RWPE1 (cell line): Measurements from ENCODE around the gene HPD.
A peak's percentile ranks its signal among the peaks of the same experiment; 100 is the strongest.

ENCODE experiments used
- CTCF ChIA-PET: fragments of 350-600 bp; sonication (Branson Sonifier 250); formaldehyde crosslinking; extraction: SDS; loops from one replicate; lab custom pipeline; 2021; lab: Yijun Ruan, JAX
- POLR2A ChIA-PET: fragments of 400-600 bp; formaldehyde crosslinking; extraction: SDS; loops from one replicate; lab custom pipeline; 2020; ENCODE audit warnings: antibody characterized with exemption; ENCODE audit not compliant: low non-redundant PET; lab: Yijun Ruan, JAX
- DNase-seq: peaks from one replicate; pipeline ENCODE4 v3.0.0; 2012; ENCODE audit warnings: low spot score
- H3K27ac ChIP-seq: fragments of 450-650 bp; 2 replicates; pipeline ENCODE4 v1.5.1; 2017
- CTCF ChIP-seq: fragments of 450-650 bp; conservative IDR thresholded peaks from 2 replicates; pipeline ENCODE4 v1.5.1; 2017; ENCODE audit warnings: low read depth, mild to moderate bottlenecking

Gene HPD

GRCh38 chr12:121839106-121839992, 19.3 kb downstream of the HPD start:
- ChIA-PET CTCF (interaction anchor here (0.7 to 0.9 kb wide), 5 partner anchors 28 to 1117 kb away, joined by 3 to 7 read pairs (median 4); no protein-coding TSS in a partner anchor), POLR2A (interaction anchor here (0.6 kb wide), 1 partner anchor 144 kb away, joined by 8 read pairs; no protein-coding TSS in a partner anchor)
- DNase-seq = peak; percentile 99
- peak; percentile 26; the same call in 1 of the 2 replicates for TF ChIP-seq CTCF
- H3K27ac ChIP-seq = peak overlapping the region; percentile 77

DNA sequence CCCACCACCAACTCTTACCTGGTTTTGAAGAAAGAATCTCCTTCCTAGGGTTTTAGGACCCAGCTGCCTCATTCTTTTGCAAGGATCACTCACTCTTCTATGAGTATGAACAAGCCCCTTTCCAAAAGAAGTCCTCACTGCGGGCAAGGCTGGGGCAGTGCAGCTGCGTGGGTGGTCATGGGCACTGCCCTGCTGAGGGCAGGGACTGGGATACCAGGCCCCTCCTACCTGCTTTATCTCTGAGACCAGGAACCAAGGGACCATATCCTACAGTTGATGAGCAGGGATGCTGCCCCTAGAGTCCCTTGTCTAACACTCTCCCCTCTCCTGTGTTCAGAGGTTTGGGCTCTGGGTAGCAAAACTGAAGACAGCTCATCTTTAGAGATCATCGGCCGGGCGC, 20.5 kb downstream of the HPD start:
- no peak for DNase-seq
- 0 out of 2 replicates have a peak overlapping the region, but pooled peaks have one; percentile 12 for H3K27ac ChIP-seq
- TF ChIP-seq CTCF = no peak
- POLR2A ChIA-PET = no interaction called here
- CTCF ChIA-PET = interaction anchor here (0.6 to 1.3 kb wide), 4 partner anchors 32 to 293 kb away, joined by 3 to 7 read pairs (median 4); no protein-coding TSS in a partner anchor

- ChIA-PET POLR2A (no interaction called here), CTCF (interaction anchor here (0.7 to 1.3 kb wide), 3 partner anchors 32 to 268 kb away, joined by 3 to 6 read pairs (median 3); no protein-coding TSS in a partner anchor)
- no peak for TF ChIP-seq CTCF
- H3K27ac ChIP-seq = no peak overlapping the region
- no peak for DNase-seq
Observed at GRCh38 chr12:121837680-121838079, 21.0 kb downstream of the HPD start.

DNA sequence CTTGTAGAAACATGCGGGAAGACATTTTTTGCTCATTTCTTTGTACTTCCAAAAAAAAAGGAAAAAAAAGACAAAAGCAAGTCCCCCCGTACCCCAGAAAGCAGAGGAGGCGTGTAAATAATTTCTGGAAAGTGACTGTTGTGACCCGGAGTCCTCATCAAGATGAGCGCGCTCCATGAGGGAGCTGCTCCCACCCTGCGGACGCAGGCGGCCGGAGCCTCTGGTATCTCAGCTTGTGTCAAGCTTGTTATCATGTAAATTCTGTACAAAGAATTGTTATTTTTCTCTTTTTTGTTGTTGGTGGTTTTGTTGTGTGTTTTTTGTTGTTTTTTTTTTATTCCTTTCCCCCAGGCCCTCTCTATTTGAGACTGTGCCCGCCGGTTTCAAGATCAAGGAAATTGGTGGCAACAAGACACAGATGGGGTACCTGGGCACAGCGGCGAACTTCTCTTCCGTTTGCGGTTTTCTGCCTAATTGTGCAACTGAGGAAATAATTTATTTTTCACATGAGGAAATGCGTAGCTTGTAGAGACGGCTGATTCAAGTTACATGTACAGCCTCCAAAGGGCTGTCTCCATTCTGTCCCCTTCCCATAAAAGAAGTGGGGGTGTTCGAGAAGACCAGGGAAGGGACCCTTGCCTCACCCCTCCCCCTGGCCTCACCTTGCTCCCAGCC, 27.0 kb downstream of the HPD start:
- no peak for TF ChIP-seq CTCF
- no peak overlapping the region for H3K27ac ChIP-seq
- ChIA-PET POLR2A (no interaction called here), CTCF (no interaction called here)
- DNase-seq = no peak

DNA sequence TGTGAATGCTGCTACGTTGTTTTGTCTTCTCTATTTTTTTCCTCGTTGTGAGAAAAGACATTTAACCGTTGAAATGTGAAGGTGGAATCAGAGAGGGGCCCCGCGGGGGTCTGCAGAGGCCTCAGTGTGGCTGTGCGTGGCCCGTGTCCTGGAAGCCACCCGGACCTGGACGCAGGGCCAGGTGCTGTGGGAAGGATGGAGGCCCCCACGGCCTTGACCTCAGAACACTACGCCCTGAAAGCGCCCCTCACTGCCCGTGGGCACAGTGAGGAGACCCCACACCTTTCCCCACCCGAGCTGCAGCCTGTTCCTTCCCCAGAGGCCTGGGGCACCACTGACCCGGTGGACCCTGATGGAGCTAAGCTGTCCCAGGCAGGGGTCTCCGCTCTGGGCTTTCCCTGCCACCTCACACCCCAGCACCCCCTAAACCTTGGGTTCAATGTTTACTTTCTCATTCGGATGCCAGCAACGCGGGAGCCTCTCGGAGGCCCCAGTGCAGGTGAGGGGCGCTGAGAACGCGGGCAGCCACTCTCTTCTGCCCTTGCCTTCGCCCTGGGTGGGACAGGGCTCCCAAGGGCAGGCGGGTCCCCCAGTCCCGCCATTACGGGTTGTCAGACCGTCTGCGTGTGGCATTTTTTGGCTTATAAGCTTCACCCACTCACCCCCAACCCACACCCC, 27.9 kb downstream of the HPD start:
- H3K27ac ChIP-seq = peak overlapping the region; percentile 4; the same call in 1 of the 2 replicates
- DNase-seq = no peak
- CTCF ChIA-PET = interaction anchor here (0.6 kb wide), 1 partner anchor 36 kb away, joined by 8 read pairs; no protein-coding TSS in a partner anchor
- POLR2A ChIA-PET = no interaction called here
- no peak for TF ChIP-seq CTCF

- DNase-seq = no peak
- no peak for TF ChIP-seq CTCF
- POLR2A ChIA-PET = no interaction called here
- CTCF ChIA-PET = no interaction called here
- peak overlapping the region; percentile 4; the same call in 1 of the 2 replicates for H3K27ac ChIP-seq
Observed at GRCh38 chr12:121830134-121830533, 28.5 kb downstream of the HPD start.
